Measurements from ENCODE around the gene PER2. TPM values are rescaled to one million over a fixed set of nuclear protein-coding genes. Genes with fewer than 3 reads are reported as not detected.

Gene PER2
- total and polyA plus RNA-seq, 2 of the 13 experiments (the other 11 are each of a cell fraction or from before 2014, with no cell fraction given), result 5.1 to 9.4 TPM

GRCh38 chr2:238305092-238305862 is 16.9 kb upstream of the PER2 start (continued):
- TF ChIP-seq CBX5 (CRISPR knock-in tag; IDR thresholded peaks at IDR 0.05; ENCODE audit: borderline replicate concordance) (peak; percentile 55; the same call in 1 of the 2 replicates), HES4 (CRISPR knock-in tag; IDR thresholded peaks at IDR 0.05; ENCODE audit: borderline replicate concordance) (no peak), HNRNPK (IDR thresholded peaks at IDR 0.05; ENCODE audit: low read depth, low read length, poor library complexity, severe bottlenecking) (no peak), ZNF292 (CRISPR knock-in tag; IDR thresholded peaks at IDR 0.05; ENCODE audit: borderline replicate concordance, low read depth) (0 out of 2 replicates have a peak, but pooled peaks have one; percentile 17), BORCS8-MEF2B (CRISPR knock-in tag; IDR thresholded peaks at IDR 0.05) (peak; percentile 30; the same call in 1 of the 2 replicates), CBFB (CRISPR knock-in tag; IDR thresholded peaks at IDR 0.05) (0 out of 2 replicates have a peak, but pooled peaks have one; percentile 54), ZNF207 (IDR thresholded peaks at IDR 0.05; ENCODE audit: borderline replicate concordance) (no peak), ARHGAP35 (CRISPR knock-in tag; IDR thresholded peaks at IDR 0.05; ENCODE audit: borderline replicate concordance) (0 out of 2 replicates have a peak, but pooled peaks have one; percentile 36), ZNF768 (CRISPR knock-in tag; IDR thresholded peaks at IDR 0.05) (peak; percentile 46; the same call in 1 of the 2 replicates), HNF4A (CRISPR knock-in tag; IDR thresholded peaks at IDR 0.05) (no peak), ZNF350 (CRISPR knock-in tag; IDR thresholded peaks at IDR 0.05; ENCODE audit: borderline replicate concordance, low read depth) (peak; percentile 43; the same call in 1 of the 2 replicates), CBX2 (IDR thresholded peaks at IDR 0.05; ENCODE audit: low read depth, low read length) (no peak), CBX2 (CRISPR knock-in tag; IDR thresholded peaks at IDR 0.05; ENCODE audit: low read depth) (no peak), ZFP91 (CRISPR knock-in tag; IDR thresholded peaks at IDR 0.05; ENCODE audit: borderline replicate concordance) (peak; percentile 60), HOXA9 (CRISPR knock-in tag; IDR thresholded peaks at IDR 0.05; ENCODE audit: borderline replicate concordance) (0 out of 2 replicates have a peak, but pooled peaks have one; percentile 5), CCDC6 (CRISPR knock-in tag; IDR thresholded peaks at IDR 0.05) (peak; percentile 71; the same call in 1 of the 2 replicates), ZNF891 (CRISPR knock-in tag; IDR thresholded peaks at IDR 0.05) (peak; percentile 65; the same call in 1 of the 2 replicates), ZNF326 (CRISPR knock-in tag; IDR thresholded peaks at IDR 0.05; ENCODE audit: borderline replicate concordance) (no peak), WIZ (CRISPR knock-in tag; IDR thresholded peaks at IDR 0.05) (no peak), PHF20 (CRISPR knock-in tag; IDR thresholded peaks at IDR 0.05) (0 out of 2 replicates have a peak, but pooled peaks have one; percentile 27), TEAD2 (CRISPR knock-in tag; IDR thresholded peaks at IDR 0.05) (no peak), ETV6 (CRISPR knock-in tag; conservative IDR thresholded peaks at IDR 0.05) (0 out of 2 replicates have a peak, but pooled peaks have one; percentile 8), RAD21 (CRISPR knock-in tag; IDR thresholded peaks at IDR 0.05) (peak; percentile 53), TP53 (CRISPR knock-in tag; conservative IDR thresholded peaks at IDR 0.05) (no peak), ATF7-NPFF (CRISPR knock-in tag; IDR thresholded peaks at IDR 0.05; ENCODE audit: low read depth) (no peak), REPIN1 (CRISPR knock-in tag; IDR thresholded peaks at IDR 0.05; ENCODE audit: borderline replicate concordance, low read depth) (0 out of 2 replicates have a peak, but pooled peaks have one; percentile 33), IRF9 (CRISPR knock-in tag; IDR thresholded peaks at IDR 0.05; ENCODE audit: borderline replicate concordance) (0 out of 2 replicates have a peak, but pooled peaks have one; percentile 65), STAG1 (CRISPR knock-in tag; IDR thresholded peaks at IDR 0.05) (peak; percentile 43; the same call in 1 of the 2 replicates), SP4 (CRISPR knock-in tag; IDR thresholded peaks at IDR 0.05) (peak; percentile 23; the same call in 1 of the 2 replicates)
